Nephron progenitor cell (in vitro differentiated cells): ENCODE measurements around the gene HINT2.

Experiments used
- DNase-seq: peaks from one replicate; pipeline ENCODE4 v3.0.0; 2021
- H3K27ac Mint-ChIP-seq: 2 replicates; pipeline ENCODE4 v1.8.0; 2021; ENCODE audit warnings: mild to moderate bottlenecking, moderate library complexity, mixed read lengths
- H3K27me3 Mint-ChIP-seq: 2 replicates; pipeline ENCODE4 v1.8.0; 2021; ENCODE audit warnings: mild to moderate bottlenecking, low read depth, mixed read lengths; ENCODE audit not compliant: poor library complexity
- H3K36me3 Mint-ChIP-seq: 2 replicates; pipeline ENCODE4 v1.8.0; 2021; ENCODE audit warnings: low read depth, mixed read lengths
- H3K4me1 Mint-ChIP-seq: 2 replicates; pipeline ENCODE4 v1.8.0; 2021; ENCODE audit warnings: mixed read lengths
- H3K4me3 Mint-ChIP-seq: 2 replicates; pipeline ENCODE4 v1.8.0; 2021; ENCODE audit warnings: mild to moderate bottlenecking, moderate library complexity, mixed read lengths
- H3K9me3 Mint-ChIP-seq: 2 replicates; pipeline ENCODE4 v1.8.0; 2021; ENCODE audit warnings: mild to moderate bottlenecking, moderate library complexity, mixed read lengths
- CTCF ChIP-seq: fragments of 200-600 bp; sonication (generic); IDR thresholded peaks from 2 replicates; pipeline ENCODE4 v1.5.0; 2021; ENCODE audit warnings: antibody characterized with exemption

The HINT2 gene

GRCh38 chr9:35814841-35815543 is at the start of gene HINT2:
Gene HINT2 (minus strand): TSS chr9:35815042. CDS start chr9:35814979, 63 bp downstream.
- Mint-ChIP-seq H3K9me3 (peaks cover 3% of the 10 kb centered on the region), H3K27me3 (peaks cover 11% of the 10 kb centered on the region), H3K4me3 (peak within 1 kb of the TSS; percentile 88), H3K27ac (peak within 1 kb of the TSS; percentile 98), H3K4me1 (peaks cover 41% of the 10 kb centered on the region), H3K36me3 (no peaks in the 10 kb centered on the region)
- DNase-seq: peak; percentile 96
- TF ChIP-seq CTCF: no peak

GRCh38 chr9:35863583-35863982 is 48.7 kb upstream of the HINT2 start:
- no peak for TF ChIP-seq CTCF
- H3K27me3 Mint-ChIP-seq: peaks cover 20% of the 10 kb centered on the region
- no peak overlapping the region for H3K27ac Mint-ChIP-seq
- H3K4me3 Mint-ChIP-seq: no peak overlapping the region
- H3K9me3 Mint-ChIP-seq: no peaks in the 10 kb centered on the region
- DNase-seq: no peak
- no peaks in the 10 kb centered on the region for H3K36me3 Mint-ChIP-seq
- peaks cover 5% of the 10 kb centered on the region for H3K4me1 Mint-ChIP-seq

- peaks cover 5% of the 10 kb centered on the region for H3K4me1 Mint-ChIP-seq
- TF ChIP-seq CTCF: no peak
- H3K27ac Mint-ChIP-seq: no peak overlapping the region
- H3K9me3 Mint-ChIP-seq: no peaks in the 10 kb centered on the region
- H3K36me3 Mint-ChIP-seq: no peaks in the 10 kb centered on the region
- H3K27me3 Mint-ChIP-seq: peaks cover 20% of the 10 kb centered on the region
- no peak for DNase-seq
- H3K4me3 Mint-ChIP-seq: no peak overlapping the region
Observed at GRCh38 chr9:35862328-35862727, 47.5 kb upstream of the HINT2 start.

GRCh38 chr9:35861161-35861897 is 46.5 kb upstream of the HINT2 start:
- peaks cover 20% of the 10 kb centered on the region for H3K27me3 Mint-ChIP-seq
- no peak for TF ChIP-seq CTCF
- H3K4me1 Mint-ChIP-seq: peaks cover 5% of the 10 kb centered on the region
- H3K9me3 Mint-ChIP-seq: no peaks in the 10 kb centered on the region
- no peak for DNase-seq
- H3K36me3 Mint-ChIP-seq: no peaks in the 10 kb centered on the region
- no peak overlapping the region for H3K4me3 Mint-ChIP-seq
- no peak overlapping the region for H3K27ac Mint-ChIP-seq

- no peak overlapping the region for H3K4me3 Mint-ChIP-seq
- no peak for TF ChIP-seq CTCF
- peaks cover 20% of the 10 kb centered on the region for H3K27me3 Mint-ChIP-seq
- no peaks in the 10 kb centered on the region for H3K9me3 Mint-ChIP-seq
- H3K27ac Mint-ChIP-seq: no peak overlapping the region
- DNase-seq: no peak
- H3K36me3 Mint-ChIP-seq: no peaks in the 10 kb centered on the region
- H3K4me1 Mint-ChIP-seq: peaks cover 5% of the 10 kb centered on the region
Observed at GRCh38 chr9:35859990-35860339, 45.1 kb upstream of the HINT2 start.
